DMS153 (cell line): ENCODE results near the gene CDC37.
"Not testable (repeated sequence)": the region's sequence is repeated elsewhere in the genome, so short reads cannot be mapped to it uniquely, and the experiment has no call there.

Source experiments
- DNase-seq: peaks from one replicate; lab custom pipeline; 2025; lab: John Stamatoyannopoulos, UW

The CDC37 gene

DNA sequence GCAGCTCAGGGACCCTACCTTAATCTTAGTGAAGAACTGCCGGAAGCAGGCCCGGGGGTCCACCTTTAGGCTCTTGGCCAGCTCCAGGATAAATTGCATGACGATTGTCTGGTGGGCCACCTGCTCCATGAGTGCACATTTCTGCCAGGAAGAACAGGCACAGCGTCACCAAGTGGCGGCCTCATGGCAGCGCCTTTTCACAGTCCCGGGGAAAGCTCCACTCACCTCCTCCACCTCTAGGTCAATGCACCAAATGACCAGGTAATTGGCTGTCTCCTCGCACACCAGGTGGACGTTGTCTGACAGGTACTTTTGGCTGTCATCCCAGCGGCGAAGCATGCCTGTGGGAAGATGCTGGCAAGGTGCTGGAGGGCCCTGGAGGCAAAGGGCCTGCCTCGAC lies 8.3 kb downstream of the CDC37 start:
- no peak for DNase-seq

DNA sequence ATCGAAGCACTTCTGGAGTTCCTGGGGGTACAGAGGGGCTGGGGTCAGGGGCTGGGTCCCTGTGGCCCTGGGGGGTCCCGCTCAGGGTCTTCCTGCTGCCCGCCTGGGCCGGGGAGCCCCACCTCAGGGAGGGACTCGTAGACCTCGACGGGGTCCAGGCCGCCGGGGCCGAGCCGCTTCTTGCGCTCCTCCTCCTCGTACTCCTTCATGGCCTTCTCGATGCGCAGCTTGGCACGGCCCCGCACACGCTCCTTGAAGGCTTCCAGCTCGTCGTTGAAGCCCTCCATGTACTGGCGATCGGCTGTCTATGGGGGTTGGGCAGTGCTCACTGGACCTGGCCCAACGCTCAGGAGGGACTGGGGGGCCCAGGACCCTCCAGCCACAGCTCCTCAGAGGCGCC lies 10.2 kb downstream of the CDC37 start:
- no peak for DNase-seq

DNA sequence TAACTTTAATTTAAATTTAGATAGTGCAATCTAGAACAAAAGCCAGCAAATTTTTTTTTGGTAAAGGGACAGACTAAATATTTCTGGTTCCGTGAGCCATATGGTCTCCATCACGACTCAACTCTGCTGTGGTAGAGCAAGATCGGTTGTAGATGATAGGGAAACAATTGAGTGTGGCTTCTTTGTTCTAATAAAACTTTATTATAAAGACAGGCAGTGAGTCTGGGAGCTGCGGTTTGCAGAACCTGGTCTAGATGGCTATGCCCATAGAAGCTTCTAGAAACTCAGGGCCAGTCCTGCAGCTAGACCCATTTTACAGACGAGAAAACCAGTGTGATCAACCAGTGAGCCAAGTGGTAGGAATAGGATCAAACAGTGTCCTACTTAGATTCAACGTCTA lies 11.2 kb downstream of the CDC37 start:
- no peak for DNase-seq

DNA sequence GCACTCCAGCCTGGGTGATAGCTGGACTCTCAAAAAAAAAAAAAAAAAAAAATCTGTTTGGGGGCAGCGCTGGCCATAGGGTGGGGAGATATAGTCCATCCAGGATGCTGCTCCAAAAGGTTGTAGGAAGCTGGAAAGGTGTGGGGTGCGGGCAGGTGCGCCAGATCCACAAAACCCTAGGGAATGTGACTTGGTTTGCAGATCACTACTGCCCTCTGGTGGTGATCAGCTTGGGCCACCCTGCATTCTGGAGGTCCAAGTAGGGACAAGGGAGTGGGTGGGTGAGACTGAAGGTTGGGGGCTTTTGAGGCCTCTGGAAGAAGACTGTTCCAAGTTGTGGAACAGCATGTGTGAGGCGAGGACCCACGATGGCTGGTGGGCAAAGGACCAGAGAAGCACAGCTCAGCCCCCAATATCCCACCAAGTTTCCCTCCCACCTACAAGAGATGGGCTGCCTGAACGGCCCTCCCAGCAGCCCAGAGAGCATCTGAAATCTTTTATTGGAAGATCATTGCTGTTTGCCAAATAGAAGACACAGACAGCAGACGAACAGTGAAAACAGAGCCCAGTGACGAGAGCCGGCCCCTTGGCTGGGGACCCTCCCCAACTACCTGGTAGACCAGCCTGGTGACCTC lies 12.6 kb downstream of the CDC37 start:
- DNase-seq: peak; percentile 66

DNA sequence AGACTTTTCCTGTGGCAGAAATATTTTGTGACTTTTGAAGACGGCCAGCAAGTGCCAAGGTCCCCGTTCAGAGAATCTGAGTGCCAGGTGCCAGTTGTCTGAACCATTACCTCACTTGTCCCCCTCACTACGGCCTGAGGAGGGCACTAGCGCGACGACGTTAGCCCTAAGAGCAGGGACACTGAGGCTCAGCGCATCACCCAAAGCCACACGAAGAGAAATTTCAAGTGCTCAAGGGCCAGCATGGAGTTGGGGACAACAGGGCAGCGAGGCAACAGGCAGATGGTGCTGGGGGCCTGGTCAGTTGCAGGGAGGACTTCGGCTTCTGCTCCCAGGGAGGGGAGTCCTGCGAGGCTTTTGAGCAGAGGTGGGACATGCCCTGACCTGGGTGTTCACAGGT lies 13.5 kb downstream of the CDC37 start:
- DNase-seq: no peak

DNA sequence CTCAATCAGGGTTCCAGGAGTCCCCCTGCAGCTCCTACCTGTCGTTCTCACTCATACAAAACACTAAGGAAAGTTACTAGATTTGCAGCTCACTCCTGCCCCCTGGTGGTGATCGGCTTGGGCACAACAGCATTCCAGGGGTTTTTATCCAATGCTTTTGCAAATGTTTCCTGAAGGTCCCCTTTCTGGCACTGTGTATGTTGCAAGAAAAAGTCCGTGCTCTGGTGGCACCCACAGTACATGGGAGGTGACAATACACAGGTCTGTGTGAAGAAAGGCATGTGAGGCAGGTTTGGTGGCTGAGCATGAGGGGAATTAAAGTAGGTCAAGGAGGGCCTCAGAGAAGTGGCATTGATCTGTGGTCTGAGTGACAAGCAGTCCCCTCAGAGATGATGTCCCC lies 14.4 kb downstream of the CDC37 start:
- peak; percentile 54 for DNase-seq

DNA sequence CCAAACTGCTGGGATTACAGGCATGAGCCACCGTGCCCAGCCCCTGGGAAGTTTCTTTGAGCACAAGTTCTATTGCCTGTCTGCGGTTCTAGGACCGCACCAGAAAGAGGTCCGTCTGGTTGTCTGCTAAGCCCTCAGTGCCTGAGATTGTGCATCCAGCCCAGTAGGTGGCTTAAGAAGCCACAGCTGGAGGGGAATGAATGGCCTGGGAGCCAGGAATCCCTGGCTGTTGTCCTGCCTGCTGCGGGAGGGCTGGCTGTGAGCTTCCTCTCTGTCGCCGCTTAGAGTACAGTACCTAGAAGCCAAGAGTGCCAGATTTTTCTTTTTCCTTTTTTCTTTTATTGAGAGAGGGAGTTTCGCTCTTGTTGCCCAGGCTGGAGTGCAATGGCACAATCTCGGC lies 18.8 kb downstream of the CDC37 start:
- DNase-seq: no peak

DNA sequence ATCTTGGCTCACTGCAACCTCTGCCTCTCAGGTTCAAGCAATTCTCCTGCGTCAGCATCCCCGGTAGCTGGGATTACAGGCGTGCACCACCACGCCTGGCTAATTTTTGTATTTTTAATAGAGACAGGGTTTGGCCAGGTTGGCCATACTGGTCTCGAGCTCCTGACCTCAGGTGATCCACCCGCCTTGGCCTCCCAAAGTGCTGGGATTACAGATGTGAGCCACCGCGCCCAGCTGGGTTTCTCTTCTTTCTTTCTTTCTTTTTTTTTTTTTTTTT lies 20.2 kb downstream of the CDC37 start:
- DNase-seq: not testable (repeated sequence)

DNA sequence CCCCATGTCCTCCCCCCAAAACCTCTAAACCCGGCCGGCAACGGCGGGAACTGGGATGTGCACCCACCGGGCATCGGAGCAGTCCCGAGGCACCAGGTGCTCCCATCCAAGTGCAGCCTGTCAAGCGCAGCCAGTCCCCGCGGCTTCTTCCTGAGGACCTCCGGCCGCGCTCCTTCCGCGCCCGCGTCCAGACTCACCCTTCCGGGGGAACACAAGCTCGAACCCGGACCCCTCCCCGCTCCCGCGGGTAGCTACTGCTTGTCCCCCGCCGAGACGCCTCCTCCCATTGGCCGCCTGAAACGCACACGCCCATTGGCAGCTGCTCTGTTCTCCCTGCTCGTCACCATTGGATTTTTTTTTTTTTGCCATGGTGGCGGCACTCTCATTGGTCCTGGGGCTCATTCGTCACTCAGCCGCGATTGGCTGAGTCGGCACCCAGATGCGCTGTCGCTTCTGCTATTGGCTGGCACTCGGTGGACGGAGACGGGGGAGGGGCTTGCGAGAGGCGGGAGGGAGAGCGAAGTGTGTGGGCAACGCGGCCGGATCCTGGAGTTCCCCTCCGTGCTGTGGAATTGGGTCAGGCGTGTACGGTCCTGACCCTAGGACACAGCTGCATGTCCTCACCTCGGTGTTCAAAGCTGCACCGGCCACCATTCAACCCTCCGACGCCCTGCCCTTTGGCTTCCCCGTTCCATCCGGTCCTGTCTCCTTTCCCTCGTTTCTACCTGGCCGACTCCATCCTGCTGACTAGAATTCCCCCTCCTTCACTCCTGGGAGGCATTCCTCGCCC lies 22.8 kb downstream of the CDC37 start, which contains the start of gene TYK2:
Gene TYK2, minus strand, starts transcription at position 260 of the 790 bp plus-strand sequence. CDS start 2,166 bp downstream, outside the sequence.
- DNase-seq: peak; percentile 98

DNA sequence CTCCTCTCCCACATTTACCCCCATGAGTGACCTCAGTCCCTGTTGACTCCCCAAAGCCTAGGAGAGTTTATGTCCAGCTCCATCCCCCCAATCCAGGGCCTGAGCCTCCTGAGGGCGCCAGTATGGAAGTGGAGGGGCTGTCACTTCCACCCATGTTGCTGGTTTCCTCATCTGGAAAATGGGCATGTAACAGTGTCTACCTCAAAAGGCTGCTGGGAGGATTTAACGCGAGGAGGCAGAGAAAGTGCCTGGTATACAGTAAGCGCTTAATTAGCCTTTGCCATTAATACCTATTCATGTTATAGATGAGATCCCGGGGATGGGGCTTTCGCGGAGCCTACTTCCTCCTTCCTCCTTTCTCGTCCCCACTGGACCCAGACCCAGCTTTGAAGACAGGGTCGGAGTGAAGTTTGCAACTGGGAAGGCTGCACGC lies 23.4 kb downstream of the CDC37 start:
- no peak for DNase-seq

DNA sequence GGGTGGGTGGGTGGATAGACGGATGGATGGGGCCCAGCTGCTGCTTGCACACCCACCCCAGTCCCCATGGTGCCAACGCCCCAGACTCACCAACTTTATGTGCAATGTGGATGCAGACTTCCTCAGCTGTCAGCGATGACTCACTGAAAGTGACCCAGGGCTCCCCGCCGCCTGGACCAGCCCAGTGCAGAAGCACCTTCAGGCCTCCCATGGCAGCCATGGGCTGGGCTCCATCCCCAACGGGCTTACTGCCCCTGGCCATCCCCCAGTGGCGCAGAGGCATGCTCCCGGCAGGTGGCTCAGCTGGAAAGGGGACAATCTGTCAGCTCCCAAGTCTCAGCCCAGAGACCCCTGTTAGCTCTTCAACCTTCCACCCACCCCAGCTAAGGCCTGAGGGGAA lies 25.2 kb downstream of the CDC37 start:
- no peak for DNase-seq

DNA sequence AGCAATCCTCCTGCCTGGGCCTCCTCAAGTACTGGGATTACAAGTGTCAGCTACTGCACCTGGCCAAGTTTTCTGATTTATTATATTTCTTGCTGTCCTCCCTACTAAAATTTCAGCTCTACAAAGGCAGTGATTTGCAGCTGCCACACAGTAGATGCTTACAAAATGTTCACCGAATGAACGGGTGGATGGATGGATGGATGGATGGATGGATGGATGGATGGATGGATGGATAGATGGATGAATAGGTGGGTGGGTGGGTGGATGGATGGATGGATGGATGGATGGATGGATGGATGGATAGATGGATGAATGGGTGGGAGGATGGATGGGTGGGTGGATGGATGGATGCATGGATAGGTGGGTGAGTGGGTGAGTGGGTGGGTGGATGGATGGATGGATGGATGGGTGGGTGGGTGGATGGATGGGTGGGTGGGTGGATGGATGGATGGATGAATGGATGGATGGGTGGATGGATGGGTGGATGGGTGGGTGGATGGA lies 26.2 kb downstream of the CDC37 start:
- DNase-seq: not testable (repeated sequence)

DNA sequence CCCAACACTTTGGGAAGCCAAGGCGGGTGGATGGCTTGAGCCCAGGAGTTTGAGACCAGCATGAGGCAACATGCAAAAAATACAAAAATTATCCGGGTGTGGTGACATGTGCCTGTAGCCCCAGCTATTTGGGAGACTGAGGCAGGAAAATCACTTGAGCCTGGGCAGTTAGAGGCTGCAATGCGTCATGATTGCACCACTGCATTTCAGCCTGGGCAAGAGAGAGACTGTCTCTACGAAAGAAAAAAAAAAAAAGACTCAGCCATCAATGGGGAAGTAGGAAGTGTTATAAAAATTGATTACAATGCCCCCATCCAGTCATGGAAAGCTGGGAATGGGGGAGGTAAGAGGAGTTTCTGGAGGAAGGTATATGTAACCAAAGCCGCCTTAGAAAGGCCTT lies 28.4 kb downstream of the CDC37 start:
- no peak for DNase-seq

DNA sequence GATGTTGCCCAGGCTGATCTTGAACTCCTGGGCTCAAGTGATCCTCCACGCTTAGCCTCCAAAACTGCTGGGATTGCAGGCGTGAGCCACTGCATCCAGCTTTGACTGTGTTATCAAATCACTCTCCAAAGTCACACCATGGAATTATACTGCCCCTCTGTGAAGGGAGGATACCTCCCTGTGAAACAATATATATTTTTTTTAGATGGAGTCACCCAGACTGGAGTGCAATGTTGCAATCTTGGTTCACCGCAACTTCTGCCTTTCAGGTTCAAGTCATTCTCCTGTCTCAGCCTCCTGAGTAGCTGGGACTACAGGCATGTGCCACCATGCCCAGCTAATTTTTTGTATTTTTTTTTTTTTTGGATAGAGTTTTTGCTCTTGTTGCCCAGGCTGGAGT lies 30.7 kb downstream of the CDC37 start:
- DNase-seq: no peak

DNA sequence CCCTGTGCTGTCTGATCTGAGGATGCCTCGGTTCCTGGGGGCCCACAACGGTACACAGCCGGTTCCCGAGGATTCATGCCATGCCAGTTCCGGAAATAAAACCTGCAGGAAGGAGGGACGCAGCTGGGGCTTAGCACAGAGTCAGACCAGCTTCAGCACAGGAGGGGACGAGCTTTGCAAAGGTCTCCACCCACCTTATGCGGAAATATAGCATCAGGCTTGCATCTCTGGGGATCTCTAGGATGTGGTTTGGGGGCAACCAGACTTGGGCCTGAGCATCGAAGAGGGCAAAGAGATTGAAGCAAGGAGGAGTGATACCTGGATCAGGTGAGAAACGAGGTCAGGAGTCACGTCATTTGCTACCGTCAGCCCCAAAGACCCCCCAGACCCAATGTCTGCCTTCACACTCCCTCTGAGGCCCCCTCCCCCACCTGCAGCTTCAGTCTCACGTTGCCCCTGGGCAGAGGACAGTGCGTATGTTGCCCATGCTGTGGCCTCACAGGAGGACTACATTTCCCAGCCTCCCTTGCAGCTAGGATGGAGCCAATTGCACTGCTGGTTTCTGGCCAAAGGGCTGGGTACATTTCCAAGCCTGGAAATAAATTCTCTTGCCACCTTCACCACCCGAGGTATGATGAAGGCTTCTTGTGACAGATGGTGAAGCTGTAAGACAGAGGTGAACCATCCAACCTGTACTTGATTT lies 35.1 kb downstream of the CDC37 start:
- DNase-seq: no peak

DNA sequence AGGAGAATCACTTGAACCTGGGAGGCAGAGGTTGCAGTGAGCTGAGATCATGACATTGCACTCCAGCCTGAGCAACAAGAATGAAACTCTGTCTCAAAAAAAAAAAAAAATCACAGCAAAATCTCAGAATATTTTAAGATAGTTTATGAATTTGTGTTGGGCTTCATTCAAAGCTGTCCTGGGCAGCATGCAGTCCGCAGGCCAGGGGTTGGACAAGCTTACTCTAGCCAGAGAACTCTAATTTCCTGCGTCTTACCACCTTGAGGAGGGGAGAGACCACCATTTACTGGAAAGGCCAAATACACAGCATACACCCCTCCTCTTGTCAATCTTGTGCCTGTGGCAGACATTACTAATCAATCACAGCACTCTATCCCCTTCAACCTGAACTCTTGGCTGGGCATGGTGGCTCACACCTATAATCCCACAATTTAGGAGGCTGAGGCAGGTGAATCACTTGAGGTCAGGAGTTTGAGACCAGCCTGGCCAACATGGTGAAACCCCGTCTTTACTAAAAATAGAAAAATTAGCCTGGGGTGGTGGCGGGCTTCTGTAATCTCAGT lies 36.3 kb downstream of the CDC37 start:
- DNase-seq: not testable (repeated sequence)

DNA sequence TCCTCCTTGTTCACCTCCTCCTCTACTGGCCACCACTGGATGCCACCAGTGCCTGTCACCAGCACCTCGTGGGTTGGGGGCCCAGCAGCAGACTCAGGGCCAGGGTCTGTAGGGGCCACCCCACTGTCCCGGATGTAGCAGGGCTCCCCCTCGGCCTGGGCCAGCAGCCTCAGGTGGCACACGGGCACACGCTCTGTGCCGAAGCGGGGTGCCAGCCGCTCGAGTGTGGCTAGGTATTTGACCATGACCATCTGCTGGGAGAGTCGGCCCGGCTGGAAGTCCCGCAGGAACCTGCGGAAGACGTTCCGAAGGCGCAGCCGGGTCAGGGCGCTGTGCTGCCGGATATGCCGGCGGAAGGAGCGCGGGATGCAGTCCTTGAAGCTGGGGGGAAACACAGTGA lies 37.8 kb downstream of the CDC37 start:
- no peak for DNase-seq

DNA sequence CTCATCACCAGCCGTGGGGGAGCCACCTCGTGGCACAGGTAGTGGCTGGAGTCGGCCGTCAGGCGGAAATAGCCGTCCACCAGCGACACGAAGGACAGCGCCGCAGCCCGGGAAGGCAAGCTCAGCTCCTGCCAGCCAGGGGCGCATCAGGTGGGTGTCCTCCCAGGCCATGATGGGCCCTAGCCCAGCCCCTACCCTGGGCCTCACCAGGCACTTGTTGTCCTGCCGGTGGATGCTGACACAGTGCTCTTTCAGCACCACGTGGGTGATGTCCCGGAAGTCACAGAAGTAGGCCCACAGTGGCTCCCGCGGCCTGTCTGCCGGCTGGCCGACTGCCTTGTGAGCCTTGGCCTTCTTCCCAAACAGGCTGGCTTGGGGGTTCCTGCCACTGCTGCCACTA lies 38.7 kb downstream of the CDC37 start:
- DNase-seq: no peak

DNA sequence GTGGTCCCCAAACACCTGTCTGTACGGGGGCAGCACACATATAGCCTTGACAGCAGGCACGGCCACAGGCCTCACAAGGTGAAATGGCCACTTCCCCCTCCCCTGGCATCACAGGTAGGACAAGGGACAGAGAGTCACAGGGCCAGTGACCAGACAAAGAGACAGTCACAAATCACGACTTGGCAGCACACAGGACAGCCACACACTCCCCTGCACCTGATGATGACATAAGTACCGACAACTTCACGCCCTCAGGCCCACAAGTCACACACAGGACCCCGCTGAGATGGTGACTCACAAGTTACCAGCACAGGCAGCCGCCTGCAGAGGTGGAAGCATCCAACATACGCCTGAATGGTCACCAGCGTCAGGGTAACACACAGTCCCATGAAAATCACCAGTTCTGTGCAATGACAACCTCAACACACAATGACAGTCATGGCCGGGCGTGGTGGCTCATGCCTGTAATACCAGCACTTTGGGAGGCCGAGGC lies 39.5 kb downstream of the CDC37 start:
- no peak for DNase-seq

DNA sequence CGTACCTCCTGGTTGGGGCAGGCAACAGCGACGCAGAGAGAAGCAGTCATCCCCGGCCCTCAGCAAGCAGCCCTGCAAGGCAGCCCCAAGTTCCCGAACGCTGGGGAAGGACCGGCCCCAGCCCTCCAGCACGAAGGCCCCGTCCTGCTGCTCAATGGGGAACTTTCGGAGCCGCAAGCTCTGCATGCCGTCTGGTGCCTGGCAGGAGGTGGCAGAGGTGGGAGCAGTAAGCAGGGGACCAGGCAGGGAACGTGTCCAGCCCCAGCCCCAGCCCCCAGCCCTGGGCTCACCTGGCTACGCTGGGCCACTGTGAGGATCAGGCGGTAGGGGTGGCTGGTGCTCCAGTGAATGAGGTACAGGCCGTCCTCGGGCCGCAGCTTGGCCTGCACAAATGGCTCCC lies 41.1 kb downstream of the CDC37 start:
- no peak for DNase-seq

DNA sequence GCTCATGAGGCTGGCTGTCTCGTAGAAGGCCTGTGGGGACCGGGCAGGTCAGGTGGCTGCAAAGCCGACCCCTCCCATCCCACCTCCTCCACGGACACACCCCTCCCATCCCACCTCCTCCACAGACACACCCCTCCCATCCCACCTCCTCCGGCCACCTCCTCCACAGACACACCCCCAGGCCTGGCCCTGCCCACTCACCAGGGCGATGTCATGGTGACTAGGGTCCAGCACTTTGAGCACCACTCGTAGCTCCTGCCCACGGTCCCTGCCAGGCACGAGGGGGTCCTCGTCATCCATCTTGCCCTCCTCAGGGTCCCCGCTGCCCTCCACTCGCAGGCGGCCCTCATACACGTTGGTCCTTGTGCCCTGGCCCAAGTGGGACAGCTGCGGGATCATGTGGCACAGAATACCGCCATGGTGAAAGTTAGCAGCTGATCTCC lies 41.8 kb downstream of the CDC37 start:
- DNase-seq: no peak

DNA sequence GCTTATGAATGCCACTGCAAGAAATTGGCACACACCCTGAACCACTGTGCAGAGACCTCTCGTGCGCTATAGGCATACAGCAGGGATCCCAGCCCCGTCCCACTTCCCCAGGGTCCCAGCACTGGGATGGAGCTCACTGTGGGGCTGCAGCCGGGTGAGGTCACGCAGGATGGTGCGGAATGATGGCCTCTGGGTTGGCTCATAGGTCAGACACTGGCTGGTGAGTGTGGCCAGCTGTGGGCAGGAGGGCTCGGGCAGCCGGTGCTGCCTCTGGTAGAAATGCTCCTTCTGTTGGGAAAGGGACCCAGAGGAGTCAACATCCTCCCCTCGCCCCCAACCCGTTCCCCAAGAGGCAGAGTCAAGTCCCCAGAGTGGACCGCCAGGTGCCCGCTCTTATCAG lies 46.9 kb downstream of the CDC37 start:
- no peak for DNase-seq
